Measurements from ENCODE around the gene CARS1.

- no peak for TF ChIP-seq POLR2A (IDR thresholded peaks at IDR 0.05)
- no peak for TF ChIP-seq CTCF (IDR thresholded peaks at IDR 0.05)
These were observed 39.8 kb upstream of the CARS1 start for GRCh38 chr11:3096909-3097530.

Measured in vagina (tissue), 2 donors.